K562 (cell line): ENCODE data around the gene SRRM4. TPM values are rescaled to one million over a fixed set of nuclear protein-coding genes. Genes with fewer than 3 reads are reported as not detected.

Experiments
- ATAC-seq: fragments of 200-7000 bp; cut with Tn5 transposase; 3 replicates; pipeline ENCODE4 v1.9.1; 2020; ENCODE audit warnings: moderate library complexity
- BruUV-seq: library from RNA; stranded (reverse); fragments of 400-500 nt; replicated peaks from 2 replicates; lab custom pipeline; 2021; lab: Mats Ljungman, UMichigan
- CTCF ChIA-PET: fragments of 300-600 bp; formaldehyde crosslinking; extraction: SDS; loops from one replicate; lab custom pipeline; 2021; ENCODE audit warnings: low intra/inter-chr PET ratio; lab: Yijun Ruan, JAX
- POLR2A ChIA-PET: fragments of 300-600, 350-650 bp; sonication (Branson Sonifier 250); formaldehyde crosslinking; extraction: SDS; loops from one replicate; lab custom pipeline; 2021; ENCODE audit warnings: antibody characterized with exemption, inconsistent platforms; lab: Yijun Ruan, JAX
- DNase-seq, 4 experiments: peaks; one replicate each; pipeline versions ENCODE4 v3.0.0 to v3.0.0-alpha.2; 2011 to 2018; ENCODE audit warnings: low spot score in 3 of 4, mixed read lengths in 3 of 4; ENCODE audit errors: extremely low read depth in 1 of 4
- FAIRE-seq: peaks from 2 replicates; lab custom pipeline; 2011; peaks lifted over from hg19 to GRCh38; lab: Jason Lieb, UNC
- H2AFZ ChIP-seq: 2 replicates; pipeline ENCODE4 v1.6.0; 2011; ENCODE audit warnings: low read depth, low read length, control low read depth, inconsistent platforms
- H3K27ac ChIP-seq: fragments of 200-600 bp; 3 replicates; pipeline ENCODE4 v1.8.0; 2011; ENCODE audit warnings: low read depth, mild to moderate bottlenecking, control low read depth, inconsistent platforms, low read length, moderate library complexity, mixed read lengths; ENCODE audit errors: extremely low read depth
- H3K27me3 ChIP-seq, 2 experiments: fragments of 300-600 bp in 1 of 2; 2 replicates in 1 of 2; 3 replicates in 1 of 2; pipeline versions ENCODE4 v1.6.0 to v1.8.0; 2011; ENCODE audit warnings: inconsistent platforms in 2 of 2, low read length in 2 of 2, mild to moderate bottlenecking in 1 of 2, mixed read lengths in 1 of 2, moderate library complexity in 1 of 2; ENCODE audit not compliant: control insufficient read depth in 2 of 2, insufficient read depth in 2 of 2
- H3K36me3 ChIP-seq: fragments of 300-600 bp; 3 replicates; pipeline ENCODE4 v1.8.0; 2011; ENCODE audit warnings: mild to moderate bottlenecking, low read length, inconsistent platforms; ENCODE audit not compliant: control insufficient read depth, insufficient read depth
- H3K4me1 ChIP-seq, 2 experiments: fragments of 200-600 bp in 1 of 2; replicated peaks in 1 of 2; 2 replicates in 1 of 2; 3 replicates in 1 of 2; pipeline versions ENCODE4 v1.5.1 to v1.8.0; 2011; ENCODE audit warnings: inconsistent platforms in 2 of 2, low read length in 2 of 2, mild to moderate bottlenecking in 1 of 2, mixed read lengths in 1 of 2, moderate library complexity in 1 of 2; ENCODE audit not compliant: control insufficient read depth in 2 of 2, insufficient read depth in 2 of 2
- H3K4me2 ChIP-seq: 2 replicates; pipeline ENCODE4 v1.6.1; 2011; ENCODE audit warnings: low read length, control low read depth, inconsistent platforms, mixed read lengths; ENCODE audit not compliant: insufficient read depth
- H3K4me3 ChIP-seq: fragments of 200-600 bp; sonication (generic), shearing (Covaris generic); 2 replicates; pipeline ENCODE4 v1.5.1; 2016; ENCODE audit warnings: control low read depth, inconsistent platforms
- H3K79me2 ChIP-seq: fragments of 200-600 bp; 3 replicates; pipeline ENCODE4 v1.8.0; 2011; ENCODE audit warnings: low read length, inconsistent platforms; ENCODE audit not compliant: control insufficient read depth, insufficient read depth
- H3K9ac ChIP-seq, 2 experiments: 2 replicates each; pipeline versions ENCODE4 v1.6.0 to v1.6.1; 2011; ENCODE audit warnings: low read depth in 2 of 2, low read length in 2 of 2, control low read depth in 1 of 2, inconsistent platforms in 1 of 2, mild to moderate bottlenecking in 1 of 2, mixed read lengths in 1 of 2; ENCODE audit not compliant: insufficient read depth in 1 of 2
- H3K9me1 ChIP-seq: one replicate; pipeline ENCODE4 v1.6.0; 2011; ENCODE audit warnings: inconsistent platforms, mild to moderate bottlenecking, low read length, moderate library complexity; ENCODE audit not compliant: control insufficient read depth, insufficient read depth
- H3K9me3 ChIP-seq: replicated peaks from 2 replicates; pipeline ENCODE4 v1.5.1; 2011; ENCODE audit warnings: low read depth, low read length, inconsistent platforms; ENCODE audit not compliant: control insufficient read depth, insufficient read depth
- H4K20me1 ChIP-seq: replicated peaks from 2 replicates; pipeline ENCODE4 v1.6.1; 2011; ENCODE audit warnings: low read length, inconsistent platforms, mixed read lengths; ENCODE audit not compliant: control insufficient read depth, insufficient read depth
- CBX8 ChIP-seq: fragments of 200-600 bp; sonication (generic); IDR thresholded peaks from 2 replicates; pipeline ENCODE4 v1.6.1; 2012; ENCODE audit warnings: borderline replicate concordance, mixed run types, low read depth, mild to moderate bottlenecking, moderate library complexity, mixed read lengths, low read length, control low read depth, inconsistent platforms; ENCODE audit not compliant: poor library complexity, severe bottlenecking; ENCODE audit errors: extremely low read depth
- GATAD2A ChIP-seq: fragments of 450-650 bp; IDR thresholded peaks from 2 replicates; pipeline ENCODE4 v1.6.1; 2017
- PHB2 ChIP-seq: fragments of 450-650 bp; IDR thresholded peaks from 2 replicates; pipeline ENCODE4 v1.6.1; 2017; ENCODE audit warnings: low read depth
- PRMT5 ChIP-seq: sonication (generic); formaldehyde crosslinking; IDR thresholded peaks from 2 replicates; pipeline ENCODE4 v1.5.0; 2020; ENCODE audit warnings: missing genetic modification reagents
- RAD51 ChIP-seq: fragments of 450-650 bp; IDR thresholded peaks from 2 replicates; pipeline ENCODE4 v1.7.1; 2016; ENCODE audit warnings: low read depth, mild to moderate bottlenecking, borderline replicate concordance
- SRSF1 ChIP-seq: fragments of 200-400 bp; formaldehyde crosslinking; IDR thresholded peaks from 2 replicates; pipeline ENCODE4 v1.6.1; 2017; ENCODE audit warnings: mild to moderate bottlenecking, low read depth, low read length, moderate library complexity
- WHSC1 ChIP-seq: IDR thresholded peaks from one replicate; pipeline ENCODE4 v1.6.1; 2012; ENCODE audit warnings: low read length, control low read depth, inconsistent platforms
- ZNF780A ChIP-seq: fragments of 250-450 bp; sonication (Bioruptor Pico); IDR thresholded peaks from 2 replicates; pipeline ENCODE4 v1.5.0; 2021; ENCODE audit warnings: mild to moderate bottlenecking
- WGBS: fragments of 100-300 bp; shearing (Covaris generic); methylation state at CpG from one replicate; pipeline ENCODE4 v1.1.6; 2016; ENCODE audit warnings: low coverage, mixed read lengths; ENCODE audit not compliant: insufficient coverage; ENCODE audit errors: missing lambda C conversion rate; 5-methylcytosine and 5-hydroxymethylcytosine counted together
- in situ Hi-C: fragments of 300-500 bp; cut with MboI; formaldehyde crosslinking; loops from 4 replicates; pipeline ENCODE4 v1.15.0; 2018; ENCODE audit warnings: inconsistent platforms, mixed read lengths
- intact Hi-C: fragments of 100-400 bp; cut with micrococcal nuclease; formaldehyde crosslinking; loops from 2 replicates; pipeline ENCODE4 v1.14.2; 2022
- polyA plus RNA-seq, 8 experiments: library from polyadenylated mRNA; depleted of rRNA in 4 of 8; stranded (reverse) in 5 of 8; unstranded in 3 of 8; fragments of >200 nt; fragmentation: Nextera tagmentation in 2 of 8; fragmentation: Illumina TruSeq in 1 of 8; extraction: Ambion mirVana in 2 of 8; extraction: Trizol in 1 of 8; gene quantifications; 2 replicates each; pipeline versions ENCODE4 v1.2.1 to v1.2.3, GENCODE V29; 2011 to 2014; ENCODE audit warnings: inconsistent platforms in 1 of 8, missing spikeins in 1 of 8
- total RNA-seq, 7 experiments: library from RNA; depleted of rRNA in 6 of 7; stranded (reverse); fragments of >200 nt in 6 of 7; fragmentation: Illumina TruSeq in 2 of 7; extraction: Trizol in 2 of 7; gene quantifications; 2 replicates each; pipeline versions ENCODE4 v1.2.1 to v1.2.3, GENCODE V29; 2011 to 2021; ENCODE audit warnings: low replicate concordance in 1 of 7

SRRM4 gene
- total and polyA plus RNA-seq, 9 of the 15 experiments (the other 6 are each of a cell fraction or from before 2014, with no cell fraction given), result not detected

DNA sequence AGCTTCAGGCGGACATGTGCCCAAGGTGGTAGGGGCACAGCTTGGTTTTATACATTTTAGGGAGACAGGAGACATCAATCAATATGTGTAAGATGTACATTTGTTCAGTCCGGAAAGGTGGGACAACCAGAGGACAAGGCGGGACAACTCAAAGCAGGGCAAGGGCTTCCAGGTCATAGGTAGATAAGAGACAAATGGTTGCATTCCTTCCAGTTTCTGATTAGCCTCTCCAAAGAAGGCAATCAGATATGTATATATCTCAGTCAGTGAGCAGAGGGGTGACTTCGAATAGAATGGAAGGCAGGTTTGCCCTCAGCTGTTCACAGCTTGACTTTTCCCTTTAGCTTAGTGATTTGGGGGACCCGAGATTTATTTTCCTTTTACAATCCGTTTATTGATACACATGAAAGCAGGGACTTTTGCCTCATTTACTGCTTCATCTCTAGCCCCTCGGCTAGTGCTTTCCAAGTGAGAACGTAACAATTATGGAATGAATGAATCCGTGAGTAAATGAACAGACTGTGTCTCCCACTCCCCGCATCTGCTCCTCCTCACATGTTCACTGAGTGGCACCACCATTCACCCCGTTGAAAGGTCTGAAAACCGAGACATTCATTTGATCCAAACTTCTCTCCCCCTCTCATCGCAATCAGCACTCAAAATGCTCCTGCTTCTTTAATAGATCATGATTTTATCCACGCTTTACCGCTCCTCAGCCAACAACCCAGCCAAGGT is 190.5 kb downstream of the SRRM4 start:
- TF ChIP-seq PRMT5, result no peak
- no peak for TF ChIP-seq RAD51
- TF ChIP-seq WHSC1, result no peak
- no peak for TF ChIP-seq CBX8
- no peak for TF ChIP-seq GATAD2A
- no peak for TF ChIP-seq SRSF1
- no peak for TF ChIP-seq PHB2
- TF ChIP-seq ZNF780A (CRISPR knock-in tag), result no peak
- 2% methylated on average over 15 of the region's 15 CpGs for WGBS
- ChIA-PET POLR2A (interaction anchor here (0.7 to 0.8 kb wide), 2 partner anchors 9 to 1138 kb away, joined by 3 read pairs; no protein-coding TSS in a partner anchor), CTCF (no interaction called here)
- Histone ChIP-seq H3K9me1 (no peaks in the 10 kb centered on the region), H3K36me3 (no peaks in the 10 kb centered on the region), H3K27me3 (peaks cover 9 to 29% of the 10 kb centered on the region in 2 experiments; a peak in 3 of 5 replicates), H3K4me1 (no peaks in the 10 kb centered on the region), H2AFZ (no peak overlapping the region), H3K9ac (no peak overlapping the region), H3K9me3 (0 out of 2 replicates have a peak, but pooled peaks cover 1% of the 10 kb centered on the region), H3K4me2 (no peak overlapping the region), H4K20me1 (no peaks in the 10 kb centered on the region; the same call in 1 of the 2 replicates), H3K79me2 (no peaks in the 10 kb centered on the region), H3K27ac (no peak overlapping the region), H3K4me3 (no peak overlapping the region)
- in situ Hi-C loops (no loop called here), intact Hi-C loops (no loop called here)
- BruUV-seq, result no TSS peak
- DNase-seq (no peak), FAIRE-seq (no peak), ATAC-seq (no peak)
